Colonic mucosa (tissue), 4 donors: Measurements from ENCODE around the gene TRIM9. TPM values are rescaled to one million over a fixed set of nuclear protein-coding genes. Genes with fewer than 3 reads are reported as not detected.

Experiments used
- DNase-seq: peaks from one replicate; pipeline ENCODE4 v3.0.0-alpha.2; 2020
- H3K27ac ChIP-seq: fragments of 200-600 bp; one replicate; pipeline ENCODE4 v1.8.0; 2021
- H3K27me3 ChIP-seq: fragments of 200-600 bp; one replicate; pipeline ENCODE4 v1.8.0; 2021
- H3K36me3 ChIP-seq: fragments of 200-600 bp; one replicate; pipeline ENCODE4 v1.8.0; 2021
- H3K4me1 ChIP-seq: fragments of 200-600 bp; one replicate; pipeline ENCODE4 v1.8.0; 2021; ENCODE audit warnings: mild to moderate bottlenecking
- H3K4me3 ChIP-seq: fragments of 200-600 bp; one replicate; pipeline ENCODE4 v1.8.0; 2021
- H3K9ac ChIP-seq, 2 donors: one replicate each; pipeline ENCODE4 v1.7.0; 2013; ENCODE audit warnings: control low read depth in 2 of 2, low read depth in 2 of 2, low read length in 2 of 2
- H3K9me3 ChIP-seq: fragments of 200-600 bp; one replicate; pipeline ENCODE4 v1.8.0; 2021
- CTCF ChIP-seq: fragments of 200-600 bp; IDR thresholded peaks from one replicate; pipeline ENCODE4 v1.8.0; 2022; ENCODE audit warnings: antibody characterized with exemption, mild to moderate bottlenecking
- intact Hi-C: fragments of 100-400 bp; cut with DNase I; formaldehyde crosslinking; loops from one replicate; pipeline ENCODE4 v1.14.1; 2022
- total RNA-seq, 2 donors: library from RNA; stranded (reverse); fragmentation: NEBNext Ultra II Directional in 1 of 2; extraction: Animal tissue kit (Norgen Biotek cat#: 25700) in 1 of 2; gene quantifications; one replicate each; pipeline ENCODE4 v1.2.1, GENCODE V29; 2021
- donor health status: healthy.
- donor health status: DM: no; HTN: no; CAD: no.
- donor health status: DM: no; HTN: no; CAD: no.

The TRIM9 gene
- total RNA-seq, 2 donors from 2014 or later: 0.49 to 0.66 TPM

GRCh38 chr14:51086044-51086443, 8.9 kb downstream of the TRIM9 start:
- no peak overlapping the region for H3K9ac ChIP-seq
- DNase-seq: peak; percentile 35
- intact Hi-C loops: no loop called here
- H3K4me3 ChIP-seq: no peak overlapping the region
- no peaks in the 10 kb centered on the region for H3K9me3 ChIP-seq
- no peak overlapping the region for H3K27ac ChIP-seq
- no peaks in the 10 kb centered on the region for H3K4me1 ChIP-seq
- H3K36me3 ChIP-seq: no peaks in the 10 kb centered on the region
- H3K27me3 ChIP-seq: no peaks in the 10 kb centered on the region
- no peak for TF ChIP-seq CTCF

GRCh38 chr14:51084962-51085361, 9.9 kb downstream of the TRIM9 start:
- Histone ChIP-seq H3K9me3 (no peaks in the 10 kb centered on the region), H3K4me3 (no peak overlapping the region), H3K27ac (no peak overlapping the region), H3K4me1 (no peaks in the 10 kb centered on the region), H3K36me3 (no peaks in the 10 kb centered on the region), H3K9ac (no peak overlapping the region), H3K27me3 (no peaks in the 10 kb centered on the region)
- intact Hi-C loops: no loop called here
- no peak for TF ChIP-seq CTCF
- DNase-seq: no peak

GRCh38 chr14:51084507-51084906, 10.4 kb downstream of the TRIM9 start:
- Histone ChIP-seq H3K27me3 (no peaks in the 10 kb centered on the region), H3K9me3 (no peaks in the 10 kb centered on the region), H3K36me3 (no peaks in the 10 kb centered on the region), H3K27ac (no peak overlapping the region), H3K4me3 (no peak overlapping the region), H3K9ac (no peak overlapping the region), H3K4me1 (no peaks in the 10 kb centered on the region)
- intact Hi-C loops: no loop called here
- no peak for DNase-seq
- TF ChIP-seq CTCF: no peak

GRCh38 chr14:51082349-51082748, 12.6 kb downstream of the TRIM9 start:
- Histone ChIP-seq H3K9ac (no peak overlapping the region), H3K27me3 (no peaks in the 10 kb centered on the region), H3K4me3 (no peak overlapping the region), H3K9me3 (no peaks in the 10 kb centered on the region), H3K27ac (no peak overlapping the region), H3K36me3 (no peaks in the 10 kb centered on the region), H3K4me1 (no peaks in the 10 kb centered on the region)
- no peak for DNase-seq
- TF ChIP-seq CTCF: no peak
- intact Hi-C loops: no loop called here

- no peak for TF ChIP-seq CTCF
- H3K36me3 ChIP-seq: no peaks in the 10 kb centered on the region
- no peaks in the 10 kb centered on the region for H3K4me1 ChIP-seq
- intact Hi-C loops: no loop called here
- no peak overlapping the region for H3K9ac ChIP-seq
- H3K27ac ChIP-seq: no peak overlapping the region
- no peaks in the 10 kb centered on the region for H3K9me3 ChIP-seq
- no peak overlapping the region for H3K4me3 ChIP-seq
- H3K27me3 ChIP-seq: no peaks in the 10 kb centered on the region
- peak; percentile 25 for DNase-seq
Observed at GRCh38 chr14:51081712-51082111, 13.2 kb downstream of the TRIM9 start.

- H3K4me1 ChIP-seq: no peaks in the 10 kb centered on the region
Observed at GRCh38 chr14:51081209-51081608, 13.7 kb downstream of the TRIM9 start.

More at GRCh38 chr14:51081209-51081608, 13.7 kb downstream of the TRIM9 start:
- no peak for DNase-seq
- Histone ChIP-seq H3K9ac (no peak overlapping the region), H3K36me3 (no peaks in the 10 kb centered on the region), H3K4me3 (no peak overlapping the region), H3K27me3 (no peaks in the 10 kb centered on the region), H3K27ac (no peak overlapping the region), H3K9me3 (no peaks in the 10 kb centered on the region)
- no peak for TF ChIP-seq CTCF
- intact Hi-C loops: no loop called here
